Muscle of arm (tissue), 12 donors: ENCODE data around the gene NKAIN2. TPM values are rescaled to one million over a fixed set of nuclear protein-coding genes. Genes with fewer than 3 reads are reported as not detected.
A peak's percentile ranks its signal among the peaks of the same experiment; 100 is the strongest.
"Not testable (repeated sequence)": the region's sequence is repeated elsewhere in the genome, so short reads cannot be mapped to it uniquely, and the experiment has no call there.

ENCODE experiments used
- DNase-seq: peaks from one replicate; pipeline ENCODE4 v3.0.0-alpha.2; 2013
- polyA plus RNA-seq, 12 donors: library from polyadenylated mRNA; unstranded; fragments of 120-200 nt; gene quantifications; one replicate each; pipeline ENCODE4 v1.2.1, GENCODE V29; 2013; ENCODE audit not compliant: insufficient read length in 12 of 12

NKAIN2 gene
- polyA plus RNA-seq, 12 donors = 5.0 to 10.7 (median 7.4) TPM; not detected in 1

DNA sequence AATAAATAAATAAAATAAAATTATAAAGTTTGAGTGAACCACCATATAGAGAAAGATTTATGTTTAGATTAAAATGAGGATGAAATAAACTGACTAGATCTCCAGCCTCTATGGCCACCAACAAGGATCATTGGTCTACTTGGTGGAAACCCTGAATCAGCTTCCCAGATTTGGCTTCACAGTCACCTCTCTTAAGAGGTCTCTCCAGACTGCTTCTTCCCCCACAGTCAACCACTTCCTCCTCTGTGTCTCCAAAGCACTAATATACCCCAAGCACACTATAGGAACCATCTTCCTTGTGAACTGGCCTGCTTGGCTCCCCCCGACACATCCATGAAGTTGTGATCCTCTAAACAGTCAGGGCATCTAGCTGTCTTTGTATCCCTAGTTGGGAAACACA is 629.0 kb downstream of the NKAIN2 start:
- DNase-seq = no peak

DNA sequence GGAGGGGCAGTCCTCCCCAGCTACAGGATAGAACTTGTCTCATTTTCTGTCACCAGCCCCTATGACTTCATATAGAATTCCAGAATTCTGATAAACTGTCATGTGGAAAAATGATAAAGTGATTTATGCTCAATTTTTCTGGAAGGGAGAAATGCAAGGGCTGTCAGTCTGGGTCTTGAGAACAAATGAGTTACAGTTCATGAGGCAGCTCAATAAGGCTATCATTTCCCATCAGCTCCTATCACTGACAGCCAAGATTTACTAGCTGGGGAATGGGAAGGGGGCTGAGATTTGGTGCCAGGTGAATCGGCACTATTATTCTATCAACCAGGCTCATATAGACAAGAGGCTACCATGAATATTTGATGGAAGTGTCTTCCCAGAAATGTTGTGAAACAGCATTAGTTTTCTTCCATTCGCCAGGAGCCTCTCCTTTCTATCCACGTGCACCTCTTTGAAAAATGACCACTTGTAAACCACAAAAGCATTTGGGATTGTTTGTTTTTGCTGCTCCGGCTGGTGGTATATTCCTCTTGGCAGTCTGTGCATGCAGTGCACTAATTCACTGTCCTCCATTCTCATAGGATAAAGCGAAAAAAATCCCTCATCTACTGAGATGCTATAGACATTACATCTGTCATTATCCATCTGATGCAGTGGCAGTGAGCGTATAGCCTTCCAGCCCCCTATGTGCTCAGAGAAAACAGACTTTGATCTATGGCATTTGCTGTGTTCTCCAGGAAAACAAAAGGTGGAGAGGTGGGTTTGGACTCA is 629.9 kb downstream of the NKAIN2 start:
- DNase-seq = no peak

DNA sequence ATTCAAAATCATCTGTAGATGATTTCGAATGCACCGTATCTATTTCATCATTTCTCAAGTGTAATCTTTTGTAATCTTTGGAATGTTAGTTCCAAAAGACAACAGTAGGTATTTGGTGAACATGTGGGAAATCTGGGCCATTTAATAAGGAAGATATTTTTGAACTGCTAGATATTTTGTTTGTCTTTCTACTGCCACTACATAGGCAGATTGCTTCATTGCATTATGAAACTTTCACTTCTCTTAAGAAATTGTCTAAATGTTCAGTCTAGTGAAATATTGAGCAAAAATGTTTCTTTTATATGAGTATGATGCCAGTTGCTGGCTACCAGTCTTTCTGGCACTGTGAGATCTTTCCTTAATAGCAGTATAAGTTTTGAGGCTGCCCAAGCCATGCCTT is 630.8 kb downstream of the NKAIN2 start:
- no peak for DNase-seq

DNA sequence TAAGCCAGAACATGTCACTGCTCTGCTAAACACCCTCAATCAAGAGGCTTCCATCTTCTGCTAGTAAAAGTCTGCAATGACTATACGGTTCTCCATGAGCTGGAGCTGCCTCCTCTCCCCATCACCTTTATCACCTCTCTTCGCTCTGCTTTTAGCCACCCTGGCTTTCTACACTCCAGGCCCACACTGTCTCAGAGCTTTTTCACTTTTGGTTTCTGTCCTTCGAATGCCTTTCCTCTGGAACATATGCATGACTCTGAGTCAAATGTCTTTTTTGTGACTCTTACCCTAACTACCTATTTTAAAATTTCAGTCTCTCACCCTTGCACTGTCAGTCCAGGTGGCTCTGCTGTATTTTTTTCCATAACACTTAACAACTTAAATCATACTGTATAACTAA is 633.1 kb downstream of the NKAIN2 start:
- DNase-seq = no peak

DNA sequence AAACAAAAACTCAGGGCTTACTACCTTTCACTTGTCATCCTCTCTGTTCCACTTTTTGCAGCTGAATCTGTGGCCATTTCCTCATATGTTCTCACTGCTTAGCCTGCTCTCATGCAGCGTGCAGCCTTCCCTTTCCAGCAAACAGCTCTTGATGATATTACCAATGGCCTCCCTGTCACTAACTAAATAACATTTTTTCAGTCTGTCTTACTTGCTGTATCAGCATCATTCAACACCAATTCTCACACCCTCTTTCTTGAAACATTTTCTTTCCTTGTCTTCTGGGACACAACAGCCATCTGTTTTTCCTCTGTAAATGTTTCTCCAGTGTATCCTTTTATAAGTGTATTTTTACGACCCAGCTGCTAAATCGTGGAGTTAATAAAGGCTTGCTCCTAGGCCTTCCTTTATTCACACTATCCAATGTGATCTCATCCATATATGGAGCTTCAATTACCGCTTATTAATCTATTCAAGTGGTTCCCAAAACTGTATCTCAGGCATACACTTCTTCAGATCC is 634.9 kb downstream of the NKAIN2 start:
- peak; percentile 7 for DNase-seq

DNA sequence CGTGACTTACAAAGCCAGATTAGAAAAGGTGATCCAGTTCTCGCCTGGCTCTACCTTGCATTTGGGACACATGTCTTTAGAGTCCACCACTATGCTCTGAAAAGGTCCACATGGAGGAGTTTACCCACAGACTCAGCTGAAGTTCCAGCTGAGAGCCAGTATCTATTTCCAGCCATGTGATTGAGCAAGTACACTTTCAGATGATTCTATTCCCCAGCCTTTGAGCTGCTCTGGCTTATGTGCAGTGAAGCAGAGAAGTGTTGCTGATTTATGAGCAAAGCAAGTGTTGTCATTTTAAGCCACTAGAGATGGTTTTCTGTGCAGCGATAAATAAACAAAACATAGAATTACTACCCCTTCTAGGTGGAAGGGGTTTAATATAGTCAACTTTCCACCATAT is 637.8 kb downstream of the NKAIN2 start:
- DNase-seq = no peak

DNA sequence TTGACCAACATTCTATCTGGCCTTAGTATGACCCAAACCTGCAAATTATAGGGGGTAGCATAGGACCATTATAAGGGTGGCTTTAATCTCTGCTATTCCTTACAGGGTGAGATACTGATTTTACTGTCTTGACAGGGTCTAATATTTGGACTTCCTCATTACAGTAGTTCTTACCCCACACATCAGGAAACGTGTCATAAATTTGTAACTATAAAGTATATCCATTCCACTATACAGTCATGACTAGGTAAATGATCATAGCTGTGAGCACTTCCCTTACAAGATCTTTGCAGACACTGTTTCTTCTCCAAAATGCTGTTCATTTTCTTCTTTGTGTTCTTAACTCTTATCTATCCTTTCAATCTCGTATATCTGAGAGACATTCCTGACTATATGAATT is 639.9 kb downstream of the NKAIN2 start:
- DNase-seq = no peak

DNA sequence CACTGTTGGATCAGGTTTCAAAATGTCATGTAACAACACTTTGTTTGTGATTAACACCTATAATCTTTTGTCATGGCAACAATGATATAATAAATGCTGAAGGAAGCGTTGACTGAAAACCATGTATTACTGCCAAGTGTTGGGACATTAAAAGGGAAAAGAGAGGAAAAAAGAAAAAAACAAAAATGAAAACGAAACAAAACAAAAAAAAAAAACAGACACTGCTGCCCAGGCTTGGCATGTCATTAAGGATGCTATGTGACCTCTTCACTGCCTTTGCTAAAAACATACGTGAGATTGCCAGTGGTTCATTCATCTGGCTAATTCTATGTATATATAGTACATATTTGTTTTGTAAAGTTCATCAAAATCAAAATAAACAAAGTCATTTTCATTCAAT is 641.9 kb downstream of the NKAIN2 start:
- no peak for DNase-seq

DNA sequence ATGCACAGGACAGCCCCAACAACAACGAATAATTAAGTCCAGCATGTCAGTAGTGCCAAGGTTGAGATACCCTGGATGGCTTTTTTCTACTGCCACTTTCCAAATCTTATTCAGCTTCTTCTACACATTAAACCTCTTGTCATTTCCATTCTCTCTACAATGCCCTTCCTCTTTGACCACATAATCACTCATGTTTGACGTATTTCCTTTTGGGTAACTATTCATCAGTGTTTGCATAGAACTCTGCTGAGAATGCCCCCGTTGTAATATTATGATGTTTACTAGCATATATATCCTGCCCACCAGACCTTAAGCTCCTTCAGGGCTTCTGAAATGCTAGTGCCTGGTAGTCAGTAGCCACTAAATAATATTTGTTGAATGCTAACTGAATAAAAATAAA is 643.3 kb downstream of the NKAIN2 start:
- DNase-seq = no peak

DNA sequence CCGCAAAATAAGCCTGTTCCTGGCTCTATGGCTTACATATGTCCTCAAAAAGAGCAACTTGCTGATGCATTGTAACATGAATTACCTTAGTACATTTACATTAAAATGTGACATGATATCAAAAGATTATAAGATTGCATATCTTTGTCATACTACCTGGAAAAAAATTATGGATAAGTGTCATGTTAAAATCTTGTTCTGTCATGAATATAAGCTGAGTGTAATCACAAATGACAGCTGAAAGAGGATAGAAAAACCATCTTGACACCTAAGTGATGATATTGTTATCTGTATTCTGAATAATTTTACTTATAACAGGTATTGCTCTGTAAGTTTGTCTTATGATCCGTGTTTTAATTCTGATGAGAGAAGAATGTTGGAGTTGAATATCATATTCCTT is 655.6 kb downstream of the NKAIN2 start:
- DNase-seq = no peak

DNA sequence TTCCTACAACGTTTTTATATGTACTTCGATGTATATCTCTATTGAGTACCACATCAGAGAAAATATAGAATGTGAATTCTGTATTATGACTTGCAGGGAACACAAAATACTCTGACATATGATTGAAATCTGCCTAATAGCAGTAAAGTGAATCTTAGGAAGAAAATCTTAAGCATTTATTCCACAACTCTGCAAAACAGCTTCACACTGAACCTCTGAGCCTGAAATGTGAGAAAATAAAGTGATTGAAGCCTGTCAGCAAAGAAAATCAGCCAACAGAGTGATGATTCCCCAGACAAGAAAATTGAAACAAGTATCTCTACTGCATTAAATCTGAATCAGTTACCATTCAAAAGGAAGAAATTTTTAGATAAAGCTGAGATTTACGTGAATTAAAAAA is 659.1 kb downstream of the NKAIN2 start:
- no peak for DNase-seq

DNA sequence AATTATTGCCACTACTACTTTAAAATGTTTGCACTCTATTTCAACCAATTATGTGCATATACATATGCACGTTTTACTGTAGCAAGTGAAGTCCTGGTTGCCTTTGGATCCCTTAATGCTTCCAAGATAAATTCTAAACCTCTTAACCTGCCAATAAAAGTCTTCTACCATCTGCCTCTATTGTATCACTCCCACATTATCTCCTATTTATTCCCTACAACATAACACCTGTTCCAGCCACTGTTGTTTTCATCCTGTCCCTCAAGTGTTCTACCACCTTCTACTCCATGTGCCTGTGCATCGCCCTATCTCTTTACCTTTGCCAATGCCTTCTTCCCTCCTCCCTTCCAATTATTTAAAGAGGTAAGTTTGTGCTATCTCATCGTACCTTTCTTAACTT is 659.6 kb downstream of the NKAIN2 start:
- DNase-seq = no peak

DNA sequence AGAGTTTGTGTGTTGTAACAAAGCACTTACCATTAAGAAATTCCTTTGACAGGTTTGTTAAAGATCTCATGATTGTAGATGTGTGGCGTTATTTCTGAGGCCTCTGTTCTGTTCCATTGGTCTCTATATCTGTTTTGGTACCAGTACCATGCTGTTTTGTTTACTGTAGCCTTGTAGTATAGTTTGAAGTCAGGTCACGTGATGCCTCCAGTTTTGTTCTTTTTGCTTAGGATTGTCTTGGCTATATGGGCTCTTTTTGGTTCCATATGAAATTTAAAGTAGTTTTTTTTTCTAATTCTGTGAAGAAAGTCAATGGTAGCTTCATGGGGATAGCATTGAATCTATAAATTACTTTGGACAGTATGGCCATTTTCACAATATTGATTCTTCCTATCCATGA is 660.9 kb downstream of the NKAIN2 start:
- not testable (repeated sequence) for DNase-seq

DNA sequence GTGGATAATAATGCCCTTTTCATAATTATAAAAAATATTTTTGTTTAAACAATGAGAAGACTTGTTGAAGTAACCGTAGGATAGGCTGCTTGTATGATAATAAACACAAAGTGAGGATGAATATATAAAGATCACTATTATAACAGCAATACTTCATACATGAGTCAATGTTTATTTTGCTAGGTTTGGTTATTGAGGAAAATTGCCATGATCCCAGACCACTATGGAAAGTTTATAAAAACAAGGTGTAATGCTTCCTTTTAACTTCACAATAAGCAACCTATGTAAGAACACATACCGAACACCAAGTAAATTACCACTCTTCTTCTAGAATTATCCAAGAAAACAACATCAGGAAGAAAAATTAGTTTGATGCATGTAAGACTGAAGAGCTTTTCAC is 663.3 kb downstream of the NKAIN2 start:
- no peak for DNase-seq

DNA sequence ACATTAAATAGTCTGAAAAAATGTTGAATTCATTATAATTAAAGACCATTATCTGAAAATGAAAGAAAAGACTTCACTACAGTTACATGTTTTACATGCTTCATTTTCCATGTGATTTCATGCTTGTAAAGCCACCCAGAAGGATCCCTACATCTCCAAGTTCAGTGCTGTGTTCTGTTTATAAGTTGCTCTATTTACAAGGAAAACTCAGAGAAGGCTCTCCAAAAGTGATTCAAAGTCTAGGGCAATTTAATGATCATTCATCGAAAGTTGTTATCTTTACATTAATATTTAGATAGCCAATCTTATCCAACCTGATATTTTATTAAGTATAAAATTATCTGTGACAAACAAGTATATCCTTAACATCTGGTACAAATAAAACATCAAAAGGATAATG is 663.7 kb downstream of the NKAIN2 start:
- no peak for DNase-seq

DNA sequence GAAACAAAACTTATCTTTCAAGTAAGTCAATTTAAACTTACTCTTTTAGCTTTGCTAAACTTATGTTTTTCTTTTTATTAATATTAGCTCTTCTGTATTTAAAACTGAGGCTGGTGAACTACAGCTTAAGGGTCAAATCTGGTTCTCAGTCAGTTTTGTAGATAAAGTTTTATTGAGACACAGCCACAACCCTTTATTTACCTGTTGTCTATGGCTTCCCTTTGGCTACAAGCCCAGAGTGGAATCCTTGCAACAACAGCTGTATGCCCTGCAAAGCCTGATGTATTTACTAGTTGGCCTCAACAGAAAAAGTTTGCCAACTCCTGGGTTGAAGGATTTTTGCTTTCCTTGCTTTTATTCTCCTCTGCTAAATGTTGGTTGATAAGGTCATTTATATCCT is 667.1 kb downstream of the NKAIN2 start:
- no peak for DNase-seq

DNA sequence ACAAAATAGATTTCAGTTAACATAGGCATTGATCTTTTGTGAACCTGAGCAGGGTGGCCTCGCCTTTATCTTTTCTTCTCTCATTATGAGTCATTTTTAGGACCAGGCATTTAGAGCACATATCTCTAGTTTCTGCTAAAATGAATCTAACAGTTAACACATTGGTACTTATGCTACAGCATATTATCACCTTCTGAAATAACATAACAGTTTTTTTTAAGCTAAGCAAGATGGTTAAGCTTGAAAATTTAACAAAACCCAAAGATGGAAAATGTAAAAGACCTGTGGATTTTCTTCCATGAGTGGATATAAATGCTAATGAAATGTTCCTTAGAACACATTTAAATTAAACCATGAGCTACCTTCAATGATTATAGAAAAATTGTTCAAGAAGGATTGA is 671.5 kb downstream of the NKAIN2 start:
- no peak for DNase-seq

DNA sequence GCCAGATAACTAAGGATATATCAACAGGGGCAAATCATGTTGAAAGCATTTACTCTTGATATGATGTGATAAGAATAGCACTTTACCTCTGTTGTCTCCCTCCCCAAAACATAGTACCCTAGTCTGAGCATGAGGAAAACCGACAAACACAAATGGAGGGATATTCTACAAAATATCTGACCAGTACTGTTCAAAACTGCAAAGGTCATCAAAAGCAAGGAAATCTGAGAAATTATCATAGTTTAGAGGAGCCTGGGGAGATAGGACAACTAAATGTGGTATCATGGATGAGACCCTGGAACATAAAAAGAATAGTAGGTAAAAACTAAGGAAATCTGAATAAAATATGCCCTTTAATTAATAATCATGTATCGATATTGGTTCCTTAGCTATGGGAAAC is 675.2 kb downstream of the NKAIN2 start:
- no peak for DNase-seq

DNA sequence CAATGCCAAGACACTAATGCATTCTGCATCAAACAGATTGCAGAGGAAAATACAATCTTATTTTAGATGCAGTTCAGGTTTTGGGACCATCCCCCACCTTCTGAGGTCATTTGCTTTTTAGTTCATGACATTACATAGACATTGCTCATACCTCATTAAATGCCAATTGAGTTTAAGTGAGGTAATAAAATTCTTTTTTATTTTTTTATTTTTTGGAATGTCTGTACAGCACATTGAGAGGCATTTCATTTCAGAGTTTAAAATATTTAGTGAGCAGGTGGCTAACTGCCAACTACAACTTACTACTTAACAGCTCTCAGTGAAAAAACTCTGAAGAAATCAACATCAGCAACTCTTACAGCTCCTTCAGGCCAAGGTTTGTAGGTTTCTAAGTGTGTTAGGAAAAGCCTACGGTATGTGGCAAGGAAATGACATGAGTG is 676.3 kb downstream of the NKAIN2 start:
- no peak for DNase-seq

DNA sequence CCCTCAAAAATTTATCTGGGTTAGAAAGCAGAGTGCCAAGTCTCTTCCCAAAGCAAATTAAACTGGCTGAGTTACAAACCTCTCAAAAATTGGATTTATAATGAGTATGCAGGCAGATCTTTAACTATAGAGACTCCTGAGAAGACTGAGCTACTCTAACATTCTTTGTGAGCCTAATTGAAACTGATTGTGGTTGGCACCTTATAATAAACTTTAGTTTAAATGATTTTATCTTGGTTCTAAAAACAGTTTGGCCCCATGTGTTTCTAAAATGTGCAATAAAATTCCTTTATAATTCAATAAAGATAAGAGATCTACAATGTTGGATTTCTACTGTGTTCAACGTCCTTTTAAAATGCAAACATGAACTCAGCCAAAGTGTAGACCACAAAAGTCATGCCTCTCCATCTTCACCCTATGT is 678.4 kb downstream of the NKAIN2 start:
- no peak for DNase-seq

DNA sequence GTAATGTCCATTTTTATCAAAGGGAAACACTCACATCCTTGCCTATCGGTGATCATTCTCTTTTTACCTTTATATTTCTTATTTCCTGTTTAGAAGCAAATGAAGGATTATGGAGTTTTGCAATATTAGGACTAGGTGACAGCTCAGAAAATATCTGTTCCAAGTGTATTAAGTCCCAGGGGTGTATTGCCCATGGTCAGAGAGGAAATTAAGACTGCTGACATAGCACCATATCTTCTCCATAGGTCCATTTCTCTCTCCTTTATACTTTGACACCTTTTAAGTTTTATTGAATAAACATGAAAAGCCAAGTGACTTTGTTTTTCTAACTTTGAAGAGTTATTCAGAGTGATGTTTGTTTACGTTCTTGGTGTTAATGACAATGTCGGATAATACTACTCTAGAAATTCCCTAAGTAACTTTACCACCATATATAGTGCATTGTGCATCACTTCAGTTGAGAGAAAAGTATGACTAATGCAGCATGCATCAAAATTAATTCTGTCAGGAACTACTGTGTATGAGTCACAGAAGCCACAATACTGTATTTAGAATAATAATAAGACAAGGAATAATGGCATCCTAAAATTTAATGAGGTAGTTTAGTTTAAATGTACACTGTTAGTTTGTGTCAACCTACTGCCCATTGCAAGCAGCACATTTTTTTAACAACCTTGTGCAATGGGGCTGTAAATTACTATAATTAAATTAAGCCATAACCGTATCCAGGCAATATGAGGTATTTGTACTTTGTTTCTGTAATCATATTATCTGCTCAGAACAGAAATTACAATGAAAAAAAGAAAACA is 684.2 kb downstream of the NKAIN2 start:
- DNase-seq = no peak

DNA sequence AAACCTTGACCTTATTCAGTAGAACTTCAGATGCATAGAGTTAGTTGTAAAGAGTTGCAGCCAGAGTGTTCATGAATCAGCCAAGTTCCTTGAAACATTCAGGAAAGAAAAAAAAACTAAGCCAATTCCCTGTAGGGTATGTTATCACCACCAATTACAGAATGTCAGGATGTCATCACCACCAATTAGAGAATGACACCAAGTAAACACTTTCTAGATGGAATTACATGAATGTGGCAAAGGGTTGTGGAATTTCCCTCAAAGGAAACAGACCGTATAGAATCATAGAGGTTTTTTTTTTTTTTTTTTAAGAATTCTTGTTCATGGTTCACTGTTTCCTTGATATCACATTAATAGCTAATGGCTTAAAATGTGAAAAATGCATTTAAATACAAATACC is 686.5 kb downstream of the NKAIN2 start:
- no peak for DNase-seq

DNA sequence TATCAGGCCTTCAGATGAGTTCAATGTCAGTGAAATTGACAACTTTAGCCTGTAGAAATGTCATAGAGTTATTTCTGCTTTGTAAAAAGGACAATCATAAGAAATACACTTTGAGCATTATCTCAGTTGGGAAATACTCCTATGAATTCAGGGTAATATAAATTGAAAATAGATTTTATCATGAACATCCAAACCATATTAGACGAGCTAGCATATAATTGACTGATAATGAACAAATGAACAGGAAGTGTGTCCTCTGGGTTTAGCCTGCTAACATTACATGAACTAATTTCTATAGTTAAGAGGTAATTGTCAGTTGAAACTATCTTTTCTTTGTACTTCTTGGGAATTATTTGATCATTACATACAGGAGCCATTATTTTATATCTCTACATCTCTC is 689.6 kb downstream of the NKAIN2 start:
- DNase-seq = no peak
